HG03064 (cell line): ENCODE results near the gene TGM3.
"Not testable (repeated sequence)": the region's sequence is repeated elsewhere in the genome, so short reads cannot be mapped to it uniquely, and the experiment has no call there.

ENCODE experiments used
- ATAC-seq: cut with Tn5 transposase; IDR thresholded peaks from one replicate; pipeline ENCODE4 v1.9.1; 2021; ENCODE audit warnings: low read depth; ENCODE audit not compliant: unreplicated experiment

The TGM3 gene

GRCh38 chr20:2295886-2296515 lies at the start of gene TGM3:
Gene TGM3, plus strand, starts transcription at chr20:2296001. Its CDS starts 63 bp downstream, at chr20:2296064.
- ATAC-seq: no peak

GRCh38 chr20:2246069-2246491 lies 49.7 kb upstream of the TGM3 start:
- no peak for ATAC-seq

- ATAC-seq: no peak
These were observed 47.0 kb upstream of the TGM3 start for GRCh38 chr20:2248837-2249236.

DNA sequence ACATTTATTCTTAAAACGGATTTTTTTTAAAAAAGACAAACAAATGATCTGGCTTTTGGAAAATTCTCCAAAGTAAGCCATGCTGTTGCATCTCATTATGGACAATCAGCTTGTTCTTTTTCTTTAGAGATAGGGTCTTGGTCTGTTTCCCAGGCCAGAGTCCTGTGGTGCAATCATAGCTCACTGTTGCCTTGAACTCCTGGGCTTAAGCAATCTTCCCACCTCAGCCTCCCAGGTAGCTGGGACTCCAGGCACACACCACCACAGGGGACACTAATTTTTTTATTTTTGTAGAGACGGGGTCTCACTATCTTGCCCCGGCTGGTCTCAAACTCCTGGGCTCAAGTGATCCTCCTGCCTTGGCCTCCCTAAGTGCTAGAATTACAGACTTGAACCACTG lies 45.9 kb upstream of the TGM3 start:
- no peak for ATAC-seq

DNA sequence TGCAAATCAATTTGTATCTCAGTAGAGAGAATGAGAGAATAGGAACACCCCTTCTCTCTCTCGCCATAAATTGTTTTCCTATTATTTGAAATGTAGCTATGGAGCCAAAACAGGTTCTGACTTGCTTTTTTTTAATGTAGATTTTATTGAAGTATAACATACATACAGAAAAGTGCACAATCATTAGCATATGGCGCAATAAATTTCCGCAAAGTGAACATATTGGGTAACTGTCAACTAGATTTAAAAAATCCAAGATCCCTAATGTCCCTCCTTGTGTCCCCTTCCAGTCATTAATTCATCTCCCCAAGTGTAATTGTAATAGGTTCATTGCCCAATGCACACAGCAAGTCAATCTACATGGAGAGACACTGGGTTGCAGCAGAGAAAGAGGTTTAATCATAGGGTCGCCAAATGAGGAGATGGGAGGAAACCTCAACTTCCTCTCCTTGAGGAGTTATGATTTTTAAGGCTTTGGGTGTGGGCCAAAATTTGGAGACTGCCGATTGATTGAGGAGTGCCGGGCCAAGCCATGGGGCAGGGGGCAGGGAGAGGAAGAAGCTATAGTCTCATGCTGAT lies 43.3 kb upstream of the TGM3 start:
- no peak for ATAC-seq

DNA sequence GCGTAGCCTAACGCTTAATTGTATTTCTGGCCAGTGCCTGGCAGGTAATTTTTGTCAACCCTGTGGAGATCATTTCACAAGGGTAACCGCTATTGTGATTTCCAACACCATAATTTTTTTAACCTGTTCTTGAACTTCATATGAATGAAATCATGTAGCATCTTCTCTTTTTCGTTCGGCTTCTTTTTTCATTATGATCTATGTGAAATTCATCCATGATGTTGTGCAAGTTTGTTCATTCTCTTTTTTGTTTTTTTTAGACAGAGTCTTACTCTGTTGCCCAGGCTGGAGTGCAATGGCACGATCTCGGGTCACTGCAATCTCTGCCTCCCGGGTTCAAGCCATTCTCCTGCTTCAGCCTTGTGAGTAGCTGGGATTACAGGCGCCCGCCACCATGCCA lies 42.5 kb upstream of the TGM3 start:
- ATAC-seq: no peak

- ATAC-seq: no peak
These were observed 41.5 kb upstream of the TGM3 start for GRCh38 chr20:2254333-2254732.

GRCh38 chr20:2255926-2256531 lies 39.8 kb upstream of the TGM3 start:
- ATAC-seq: no peak

- ATAC-seq: no peak
These were observed 36.1 kb upstream of the TGM3 start for GRCh38 chr20:2259731-2260130.

DNA sequence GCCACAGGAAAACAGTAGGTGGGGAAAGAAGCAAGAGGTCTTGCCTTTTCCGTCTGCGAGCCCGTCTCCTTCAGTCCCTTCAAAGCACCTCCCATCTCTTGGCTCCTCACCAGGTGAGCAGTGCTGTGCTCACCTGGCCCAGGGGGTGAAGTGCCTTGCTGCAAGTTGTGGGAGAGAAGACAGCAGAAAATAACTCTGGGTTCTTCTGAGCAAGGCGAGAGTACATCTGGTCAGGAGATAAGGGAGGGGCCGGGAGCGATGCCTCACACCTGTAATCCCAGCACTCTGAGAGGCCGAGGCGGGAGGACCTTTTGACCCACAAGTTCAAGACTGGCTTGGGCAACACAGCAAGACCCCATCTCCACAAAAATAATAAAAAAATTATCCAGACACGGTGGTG lies 35.6 kb upstream of the TGM3 start:
- ATAC-seq: no peak

- no peak for ATAC-seq
These were observed 34.7 kb upstream of the TGM3 start for GRCh38 chr20:2261046-2261485.

DNA sequence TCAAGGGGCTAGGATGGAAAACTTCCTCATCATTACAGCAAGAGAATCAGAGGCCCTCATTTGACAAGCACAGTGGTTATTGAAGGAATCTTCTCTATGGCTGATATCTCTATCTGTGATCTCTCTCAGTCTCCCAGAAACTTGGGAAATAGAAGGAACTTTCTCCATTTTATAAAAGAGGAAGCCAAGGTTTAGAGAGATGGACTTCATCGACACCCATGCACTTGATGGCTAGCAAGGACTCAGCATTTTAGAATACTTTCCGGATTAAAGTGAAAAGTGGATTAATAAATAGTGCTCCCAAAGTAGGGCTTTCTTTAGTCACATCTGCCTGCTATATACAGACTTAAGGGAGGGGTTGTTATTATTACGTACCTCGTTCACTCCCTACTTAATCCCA lies 34.2 kb upstream of the TGM3 start:
- no peak for ATAC-seq

DNA sequence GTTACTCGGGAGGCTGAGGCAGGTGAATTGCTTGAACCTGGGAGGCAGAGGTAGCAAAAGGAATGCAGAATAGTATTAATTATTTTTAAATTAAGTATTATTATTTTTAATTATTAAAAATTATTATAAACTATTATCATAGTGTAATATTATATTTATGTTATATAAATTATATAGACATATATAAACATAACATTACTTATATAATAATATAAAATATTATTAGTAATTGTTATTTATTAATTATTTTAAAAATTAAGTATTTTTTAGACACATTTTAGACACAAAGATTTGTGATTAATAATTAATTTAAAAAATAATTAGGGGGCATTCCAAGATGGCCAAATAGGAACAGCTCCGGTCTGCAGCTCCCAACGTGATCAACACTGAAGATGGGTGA lies 31.7 kb upstream of the TGM3 start:
- no peak for ATAC-seq

GRCh38 chr20:2264621-2265374 lies 31.0 kb upstream of the TGM3 start:
- not testable (repeated sequence) for ATAC-seq

DNA sequence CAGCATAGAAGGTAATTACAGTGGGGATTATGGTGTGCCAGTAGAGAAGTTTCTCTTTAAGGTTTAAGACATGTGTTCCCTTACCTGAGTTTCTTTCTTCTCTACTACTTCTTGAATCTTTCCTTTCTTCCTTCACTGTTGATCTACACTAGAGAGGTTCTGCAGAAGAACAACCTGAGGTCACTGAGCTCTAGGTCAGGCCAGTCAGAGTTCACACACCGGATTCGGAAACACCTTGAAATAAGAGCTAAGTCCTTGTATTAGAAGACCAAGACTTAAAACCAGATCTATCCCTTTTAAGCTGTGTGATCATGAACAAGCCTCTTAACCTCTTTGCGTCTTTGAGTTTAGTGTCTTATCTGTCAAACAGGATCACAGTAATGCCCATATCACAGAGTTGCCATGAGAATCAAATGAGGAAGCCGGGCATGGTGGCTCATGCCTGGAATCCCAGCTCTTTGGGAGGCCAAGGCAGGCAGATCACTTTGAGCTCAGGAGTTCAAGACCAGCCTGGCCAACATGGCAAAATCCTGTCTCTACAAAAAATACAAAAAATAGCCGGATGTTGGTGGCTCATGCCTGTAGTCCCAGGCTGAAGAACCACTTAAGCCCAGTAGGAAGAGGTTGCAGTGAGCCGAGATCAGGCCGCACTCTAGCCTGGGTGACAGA lies 22.0 kb upstream of the TGM3 start:
- ATAC-seq: no peak

- ATAC-seq: no peak
These were observed 19.8 kb upstream of the TGM3 start for GRCh38 chr20:2276015-2276414.

DNA sequence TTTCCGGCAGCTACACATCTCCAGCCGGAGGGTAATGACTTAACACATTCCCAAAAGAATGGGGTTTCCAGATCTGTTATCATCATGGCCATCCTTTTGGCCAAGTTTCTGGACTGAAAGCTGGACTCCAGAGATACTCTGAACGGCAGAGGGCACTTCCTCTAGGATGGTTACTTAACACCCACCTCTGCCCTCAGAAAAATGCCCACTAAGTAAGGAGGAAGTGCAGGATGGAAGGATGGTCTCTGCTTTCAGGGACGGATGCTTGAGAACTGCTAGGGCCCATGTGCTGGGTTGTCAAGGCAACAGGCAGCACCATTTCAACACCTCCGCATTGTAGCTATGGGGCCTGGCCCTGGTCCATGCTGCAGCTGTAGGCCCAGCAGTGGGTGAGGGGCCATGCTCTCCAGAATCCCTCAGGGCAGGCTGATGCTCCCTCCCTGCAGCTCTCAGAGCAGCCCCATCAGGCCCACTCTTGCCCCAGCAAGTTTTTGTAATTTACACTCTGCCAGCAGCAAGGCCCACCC lies 16.5 kb upstream of the TGM3 start:
- no peak for ATAC-seq

- ATAC-seq: no peak
These were observed 15.7 kb upstream of the TGM3 start for GRCh38 chr20:2280082-2280481.

DNA sequence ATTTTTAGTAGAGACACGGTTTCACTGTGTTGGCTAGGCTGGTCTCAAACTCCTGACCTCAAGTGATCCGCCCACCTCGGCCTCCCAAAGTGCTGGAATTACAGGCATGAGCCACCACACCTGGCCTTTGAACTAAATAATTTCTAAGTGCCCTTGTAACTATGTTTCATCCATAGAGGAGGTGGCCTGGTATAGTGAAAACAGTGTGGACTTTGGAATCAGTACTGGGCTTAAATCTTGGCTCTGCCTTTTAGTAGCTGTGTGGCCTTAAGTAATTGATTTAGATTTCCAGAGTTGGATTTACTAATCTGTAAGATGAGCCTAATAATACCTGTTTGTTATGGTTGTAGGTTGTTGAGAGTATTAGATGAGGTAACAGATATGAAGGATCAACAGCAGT lies 14.2 kb upstream of the TGM3 start:
- ATAC-seq: no peak

GRCh38 chr20:2282181-2282580 lies 13.6 kb upstream of the TGM3 start:
- no peak for ATAC-seq
